PC-9 (cell line): ENCODE data around the gene KLHL25. TPM values are rescaled to one million over a fixed set of nuclear protein-coding genes. Genes with fewer than 3 reads are reported as not detected.

Experiments
- BruUV-seq: library from RNA; stranded (reverse); fragments of 400-500 nt; replicated peaks from 2 replicates; lab custom pipeline; 2021; lab: Mats Ljungman, UMichigan
- CTCF ChIA-PET: fragments of 300-600 bp; sonication (Branson Sonifier 250); formaldehyde crosslinking; loops from one replicate; lab custom pipeline; 2022; ENCODE audit warnings: antibody characterized with exemption; lab: Charles Lee
- POLR2A ChIA-PET: fragments of 300-600 bp; sonication (Branson Sonifier 250); formaldehyde crosslinking; loops from one replicate; lab custom pipeline; 2022; ENCODE audit warnings: antibody characterized with exemption; ENCODE audit not compliant: unreplicated experiment; lab: Charles Lee
- DNase-seq, 2 experiments: peaks; one replicate each; pipeline versions ENCODE4 v3.0.0 to v3.0.0-alpha.2; 2015 to 2022; ENCODE audit warnings: mixed read lengths in 1 of 2
- H2AFZ ChIP-seq: fragments of 200-600 bp; sonication (generic); 2 replicates; pipeline ENCODE4 v1.8.1; 2017; ENCODE audit warnings: antibody characterized with exemption
- H3F3A ChIP-seq: fragments of 200-600 bp; sonication (generic); 2 replicates; pipeline ENCODE4 v1.8.1; 2017; ENCODE audit warnings: antibody characterized with exemption, mild to moderate bottlenecking, low read depth; ENCODE audit not compliant: insufficient read depth
- H3K27ac ChIP-seq: fragments of 200-600 bp; sonication (generic); 2 replicates; pipeline ENCODE4 v1.6.1; 2016; ENCODE audit warnings: mixed run types
- H3K27me3 ChIP-seq: fragments of 200-600 bp; sonication (generic); 2 replicates; pipeline ENCODE4 v1.6.1; 2016; ENCODE audit warnings: low read depth, mixed run types; ENCODE audit not compliant: insufficient read depth
- H3K36me3 ChIP-seq: fragments of 200-600 bp; sonication (generic); 2 replicates; pipeline ENCODE4 v1.6.1; 2016; ENCODE audit warnings: low read depth, mixed run types
- H3K4me1 ChIP-seq: fragments of 200-600 bp; sonication (generic); replicated peaks from 2 replicates; pipeline ENCODE4 v1.6.1; 2016; ENCODE audit warnings: mixed run types; ENCODE audit not compliant: insufficient read depth
- H3K4me2 ChIP-seq: fragments of 200-600 bp; sonication (generic); 2 replicates; pipeline ENCODE4 v1.6.1; 2017; ENCODE audit warnings: mixed run types
- H3K4me3 ChIP-seq: fragments of 200-600 bp; sonication (generic); 2 replicates; pipeline ENCODE4 v1.6.1; 2016; ENCODE audit warnings: mixed run types
- H3K79me2 ChIP-seq: fragments of 200-600 bp; sonication (generic); 2 replicates; pipeline ENCODE4 v1.6.1; 2017; ENCODE audit warnings: low read depth, mixed run types
- H3K9me2 ChIP-seq: fragments of 200-600 bp; sonication (generic); 2 replicates; pipeline ENCODE4 v1.8.1; 2017; ENCODE audit warnings: mild to moderate bottlenecking; ENCODE audit not compliant: insufficient read depth
- H3K9me3 ChIP-seq: fragments of 200-600 bp; sonication (generic); 2 replicates; pipeline ENCODE4 v1.8.1; 2016; ENCODE audit warnings: low read depth; ENCODE audit not compliant: insufficient read depth
- H4K20me1 ChIP-seq: fragments of 200-600 bp; sonication (generic); 2 replicates; pipeline ENCODE4 v1.8.1; 2017; ENCODE audit not compliant: insufficient read depth
- CTCF ChIP-seq: fragments of 200-600 bp; sonication (generic); conservative IDR thresholded peaks from 2 replicates; pipeline ENCODE4 v1.6.1; 2017; ENCODE audit warnings: mixed run types, antibody characterized with exemption, mild to moderate bottlenecking, moderate library complexity
- EZH2 ChIP-seq: fragments of 200-600 bp; sonication (generic); IDR thresholded peaks from 2 replicates; pipeline ENCODE4 v1.8.0; 2017; ENCODE audit warnings: antibody characterized with exemption, low read depth
- intact Hi-C: fragments of 100-400 bp; cut with micrococcal nuclease; formaldehyde crosslinking; loops from one replicate; pipeline ENCODE4 v1.10.0; 2022; ENCODE audit not compliant: unreplicated experiment
- total RNA-seq: library from RNA; stranded (reverse); gene quantifications from 2 replicates; pipeline ENCODE4 v1.2.3, GENCODE V29; 2021

The KLHL25 gene
- total RNA-seq, 1 experiment from 2014 or later = 5.3 TPM

GRCh38 chr15:85744579-85744978 is 50.1 kb downstream of the KLHL25 start:
- no peak overlapping the region for H3K27ac ChIP-seq
- no peak for TF ChIP-seq EZH2
- TF ChIP-seq CTCF = no peak
- no peak overlapping the region for H3K4me3 ChIP-seq
- ChIA-PET POLR2A (interaction anchor here (0.6 kb wide), 1 partner anchor 16 kb away, joined by 3 read pairs; no protein-coding TSS in a partner anchor), CTCF (no interaction called here)
- H3K4me1 ChIP-seq = no peaks in the 10 kb centered on the region
- H3K79me2 ChIP-seq = no peaks in the 10 kb centered on the region
- no peak overlapping the region for H3K4me2 ChIP-seq
- intact Hi-C loops = no loop called here
- no peak overlapping the region for H2AFZ ChIP-seq
- no peaks in the 10 kb centered on the region; the same call in 1 of the 2 replicates for H4K20me1 ChIP-seq
- H3K9me2 ChIP-seq = no peaks in the 10 kb centered on the region
- no TSS peak for BruUV-seq
- H3F3A ChIP-seq = no peaks in the 10 kb centered on the region
- no peaks in the 10 kb centered on the region for H3K9me3 ChIP-seq
- 0 out of 2 replicates have a peak, but pooled peaks cover 15% of the 10 kb centered on the region for H3K36me3 ChIP-seq
- no peaks in the 10 kb centered on the region for H3K27me3 ChIP-seq
- DNase-seq = no peak

GRCh38 chr15:85743392-85744055 is 51.2 kb downstream of the KLHL25 start:
- H3F3A ChIP-seq = no peaks in the 10 kb centered on the region
- H2AFZ ChIP-seq = no peak overlapping the region
- H3K9me3 ChIP-seq = no peaks in the 10 kb centered on the region
- H3K27me3 ChIP-seq = no peaks in the 10 kb centered on the region
- TF ChIP-seq CTCF (no peak), EZH2 (no peak)
- POLR2A ChIA-PET = interaction anchor here (0.6 kb wide), 1 partner anchor 17 kb away, joined by 3 read pairs; no protein-coding TSS in a partner anchor
- intact Hi-C loops = no loop called here
- no TSS peak for BruUV-seq
- H3K4me3 ChIP-seq = no peak overlapping the region
- CTCF ChIA-PET = no interaction called here
- no peaks in the 10 kb centered on the region; the same call in 1 of the 2 replicates for H4K20me1 ChIP-seq
- H3K4me1 ChIP-seq = no peaks in the 10 kb centered on the region
- 0 out of 2 replicates have a peak, but pooled peaks cover 15% of the 10 kb centered on the region for H3K36me3 ChIP-seq
- no peak overlapping the region for H3K4me2 ChIP-seq
- no peak overlapping the region for H3K27ac ChIP-seq
- H3K79me2 ChIP-seq = no peaks in the 10 kb centered on the region
- DNase-seq = no peak
- H3K9me2 ChIP-seq = no peaks in the 10 kb centered on the region

GRCh38 chr15:85742186-85742821 is 52.4 kb downstream of the KLHL25 start:
- Histone ChIP-seq H3K27ac (no peak overlapping the region), H3K9me2 (no peaks in the 10 kb centered on the region), H2AFZ (no peak overlapping the region), H3K4me1 (no peaks in the 10 kb centered on the region), H3K36me3 (0 out of 2 replicates have a peak, but pooled peaks cover 15% of the 10 kb centered on the region), H3K4me2 (no peak overlapping the region), H3K27me3 (no peaks in the 10 kb centered on the region), H3K79me2 (no peaks in the 10 kb centered on the region), H4K20me1 (no peaks in the 10 kb centered on the region; the same call in 1 of the 2 replicates), H3F3A (no peaks in the 10 kb centered on the region), H3K4me3 (no peak overlapping the region), H3K9me3 (no peaks in the 10 kb centered on the region)
- TF ChIP-seq CTCF = no peak
- TF ChIP-seq EZH2 = no peak
- no peak for DNase-seq
- BruUV-seq = no TSS peak
- ChIA-PET POLR2A (interaction anchor here (0.7 kb wide), 1 partner anchor 135 kb away, joined by 8 read pairs; no protein-coding TSS in a partner anchor), CTCF (no interaction called here)
- intact Hi-C loops = no loop called here
